GM21786 (cell line): ENCODE data around the gene THBS3.
A peak's percentile ranks its signal among the peaks of the same experiment; 100 is the strongest.
"Not testable (repeated sequence)": the region's sequence is repeated elsewhere in the genome, so short reads cannot be mapped to it uniquely, and the experiment has no call there.

ENCODE experiments used
- ATAC-seq: cut with Tn5 transposase; IDR thresholded peaks from one replicate; pipeline ENCODE4 v1.9.1; 2021; ENCODE audit not compliant: unreplicated experiment

The THBS3 gene

GRCh38 chr1:155174324-155175280 is 33.1 kb downstream of the THBS3 start:
- ATAC-seq, result no peak

- no peak for ATAC-seq
Measured at GRCh38 chr1:155173478-155174323, 34.0 kb downstream of the THBS3 start, which contains the start of gene TRIM46. TSS of gene TRIM46 (plus strand) at chr1:155173849. CDS start at chr1:155173967, 118 bp downstream.

GRCh38 chr1:155172732-155173477 is 34.8 kb downstream of the THBS3 start, which contains the start of gene KRTCAP2:
TSS of gene KRTCAP2 (minus strand) at chr1:155173304. CDS start at chr1:155173224, 80 bp downstream.
- ATAC-seq, result peak; percentile 78

GRCh38 chr1:155171836-155172731 is 35.6 kb downstream of the THBS3 start:
- no peak for ATAC-seq

GRCh38 chr1:155170806-155171205 is 36.9 kb downstream of the THBS3 start:
- ATAC-seq, result no peak

- no peak for ATAC-seq
Measured at GRCh38 chr1:155170101-155170785, 37.5 kb downstream of the THBS3 start.

- no peak for ATAC-seq
Measured at GRCh38 chr1:155169541-155169940, 38.2 kb downstream of the THBS3 start.

GRCh38 chr1:155168456-155169210 is 39.1 kb downstream of the THBS3 start:
- no peak for ATAC-seq

GRCh38 chr1:155168105-155168445 is 39.6 kb downstream of the THBS3 start:
- not testable (repeated sequence) for ATAC-seq

GRCh38 chr1:155167166-155168104 is 40.3 kb downstream of the THBS3 start:
- ATAC-seq, result no peak

GRCh38 chr1:155166471-155167165 is 41.1 kb downstream of the THBS3 start:
- no peak for ATAC-seq

- no peak for ATAC-seq
Measured at GRCh38 chr1:155166051-155166470, 41.6 kb downstream of the THBS3 start.

- ATAC-seq, result not testable (repeated sequence)
Measured at GRCh38 chr1:155164625-155165024, 43.1 kb downstream of the THBS3 start.

GRCh38 chr1:155163785-155164184 is 43.9 kb downstream of the THBS3 start:
- not testable (repeated sequence) for ATAC-seq

- not testable (repeated sequence) for ATAC-seq
Measured at GRCh38 chr1:155162631-155163030, 45.1 kb downstream of the THBS3 start.

- ATAC-seq, result no peak
Measured at GRCh38 chr1:155160128-155160527, 47.6 kb downstream of the THBS3 start.

- ATAC-seq, result no peak
Measured at GRCh38 chr1:155158991-155159390, 48.7 kb downstream of the THBS3 start.
